Esophagus squamous epithelium (tissue), 5 donors: Measurements from ENCODE around the gene MLH1. TPM values are rescaled to one million over a fixed set of nuclear protein-coding genes. Genes with fewer than 3 reads are reported as not detected.

ENCODE experiments used
- DNase-seq: peaks from one replicate; lab custom pipeline; 2025; lab: John Stamatoyannopoulos, UW
- H3K27ac ChIP-seq, 4 donors: fragments of 200-600 bp; sonication (generic); one replicate each; pipeline ENCODE4 v1.5.1; 2016 to 2019; ENCODE audit warnings: mild to moderate bottlenecking in 1 of 4
- H3K27me3 ChIP-seq, 4 donors: fragments of 200-600 bp; sonication (generic); 1 replicate in 3 of 4; 2 replicates in 1 of 4; pipeline versions ENCODE4 v1.5.1 to v1.6.0; 2017 to 2021; ENCODE audit warnings: antibody characterized with exemption in 1 of 4
- H3K36me3 ChIP-seq, 3 donors: fragments of 200-600 bp; sonication (generic); one replicate each; pipeline ENCODE4 v1.5.1; 2016 to 2019
- H3K4me1 ChIP-seq, 3 donors: fragments of 200-600 bp; sonication (generic); one replicate each; pipeline ENCODE4 v1.5.1; 2017 to 2019
- H3K4me3 ChIP-seq, 4 donors: fragments of 200-600 bp; sonication (generic); 1 replicate in 3 of 4; 2 replicates in 1 of 4; pipeline ENCODE4 v1.5.1; 2016 to 2019; ENCODE audit warnings: mild to moderate bottlenecking in 2 of 4, moderate library complexity in 1 of 4
- H3K9me3 ChIP-seq, 3 donors: fragments of 200-600 bp; sonication (generic); one replicate each; pipeline ENCODE4 v1.5.1; 2016 to 2019
- CTCF ChIP-seq, 6 experiments: fragments of 450-650 bp in 4 of 6; fragments of 200-600 bp in 2 of 6; sonication (generic) in 2 of 6; IDR thresholded peaks; one replicate each; pipeline ENCODE4 v1.5.1; 2016 to 2019; ENCODE audit warnings: antibody characterized with exemption in 6 of 6, mild to moderate bottlenecking in 4 of 6, moderate library complexity in 4 of 6
- POLR2A ChIP-seq, 4 donors: fragments of 450-650 bp; IDR thresholded peaks; one replicate each; pipeline ENCODE4 v1.6.1; 2017; ENCODE audit warnings: antibody characterized with exemption in 4 of 4, mild to moderate bottlenecking in 4 of 4, moderate library complexity in 3 of 4
- WGBS, 2 donors: methylation state at CpG; one replicate each; pipeline ENCODE4 v1.1.5; 2018; 5-methylcytosine and 5-hydroxymethylcytosine counted together
- intact Hi-C: fragments of 100-400 bp; cut with DNase I; formaldehyde crosslinking; loops from one replicate; pipeline ENCODE4 v1.15.0; 2022
- total RNA-seq, 4 donors: library from RNA; depleted of rRNA; stranded (reverse); fragments of >200 nt; gene quantifications; one replicate each; pipeline ENCODE4 v1.1.0, GENCODE V29; 2016
- donor health status: DM: yes; HTN: yes; CAD: no.

MLH1 gene
- total RNA-seq, 4 donors from 2014 or later, result 15.7 to 33.4 (median 26.1) TPM

DNA sequence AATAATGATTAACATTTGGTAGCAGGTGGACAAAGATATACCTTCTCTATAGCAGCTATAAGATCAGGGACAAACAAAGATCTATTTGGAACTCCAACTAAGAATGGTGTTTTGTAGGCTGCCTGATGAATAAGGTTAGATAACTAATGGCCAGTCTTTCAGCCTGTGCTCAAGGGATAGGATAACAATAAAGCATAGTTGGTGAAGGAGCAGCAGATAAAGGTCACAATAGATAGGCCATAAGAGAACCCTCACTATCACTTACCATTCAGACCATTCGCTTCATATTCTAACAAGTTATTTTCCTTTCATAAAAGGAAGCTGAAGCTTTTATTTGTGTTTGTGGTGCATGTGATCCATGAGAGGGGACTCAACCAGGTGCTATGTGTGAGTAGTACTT is 20.2 kb upstream of the MLH1 start:
- Histone ChIP-seq H3K4me3 (no peak overlapping the region), H3K9me3 (no peaks in the 10 kb centered on the region), H3K4me1 (peaks cover 0 to 12% (median 0%) of the 10 kb centered on the region in 3 donors), H3K36me3 (no peaks in the 10 kb centered on the region), H3K27me3 (no peaks in the 10 kb centered on the region), H3K27ac (no peak overlapping the region)
- intact Hi-C loops, result no loop called here
- no peak for DNase-seq
- TF ChIP-seq POLR2A (IDR thresholded peaks at IDR 0.05) (no peak), CTCF (IDR thresholded peaks at IDR 0.05) (no peak)
- WGBS, 2 donors, result 86 to 94% methylated on average over 1 of the region's 1 CpG

GRCh38 chr3:36981006-36981405 is 12.3 kb upstream of the MLH1 start:
- Histone ChIP-seq H3K4me3 (no peak overlapping the region), H3K27me3 (no peaks in the 10 kb centered on the region), H3K27ac (no peak overlapping the region), H3K9me3 (peaks cover 0 to 6% (median 0%) of the 10 kb centered on the region in 3 donors), H3K4me1 (no peaks in the 10 kb centered on the region), H3K36me3 (peaks cover 0 to 46% (median 13%) of the 10 kb centered on the region in 3 donors)
- DNase-seq, result no peak
- TF ChIP-seq CTCF (IDR thresholded peaks at IDR 0.05) (no peak), POLR2A (IDR thresholded peaks at IDR 0.05) (no peak)
- intact Hi-C loops, result no loop called here
- 90 to 95% methylated on average over 4 of the region's 4 CpGs for WGBS, 2 donors

DNA sequence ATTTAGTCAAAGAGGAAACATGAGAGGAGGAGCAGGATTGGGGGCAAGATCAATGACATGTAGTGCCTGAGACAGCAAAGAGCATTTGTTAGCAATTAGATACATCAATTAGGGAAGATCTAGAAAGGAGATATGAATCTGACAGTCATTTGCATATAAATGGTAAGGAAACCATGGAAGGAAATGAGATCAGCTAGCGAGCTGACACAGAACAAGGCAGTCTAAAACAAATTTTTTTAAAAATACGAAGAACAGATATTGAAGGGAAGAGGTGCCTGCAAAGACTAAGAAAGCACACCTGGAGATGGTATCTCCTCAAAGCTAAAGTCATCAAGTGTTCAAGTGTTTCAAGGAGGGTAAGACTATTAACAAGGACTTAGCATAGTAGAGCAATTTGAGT is 5.0 kb upstream of the MLH1 start:
- Histone ChIP-seq H3K27me3 (no peaks in the 10 kb centered on the region), H3K36me3 (peaks cover 0 to 50% (median 6%) of the 10 kb centered on the region in 3 donors), H3K4me1 (peaks cover 13 to 52% (median 37%) of the 10 kb centered on the region in 3 donors), H3K9me3 (no peaks in the 10 kb centered on the region), H3K27ac (no peak overlapping the region), H3K4me3 (no peak overlapping the region)
- intact Hi-C loops, result no loop called here
- 32 to 77% methylated on average over 2 of the region's 2 CpGs for WGBS, 2 donors
- TF ChIP-seq POLR2A (IDR thresholded peaks at IDR 0.05) (no peak), CTCF (IDR thresholded peaks at IDR 0.05) (no peak)
- DNase-seq, result no peak

- Histone ChIP-seq H3K4me1 (peaks cover 14 to 54% (median 38%) of the 10 kb centered on the region in 3 donors), H3K4me3 (peak overlapping the region in 1 of 4 donors; percentile 31)
- no peak for TF ChIP-seq CTCF (IDR thresholded peaks at IDR 0.05)
Observed at GRCh38 chr3:36989005-36989404, 4.3 kb upstream of the MLH1 start.

DNA sequence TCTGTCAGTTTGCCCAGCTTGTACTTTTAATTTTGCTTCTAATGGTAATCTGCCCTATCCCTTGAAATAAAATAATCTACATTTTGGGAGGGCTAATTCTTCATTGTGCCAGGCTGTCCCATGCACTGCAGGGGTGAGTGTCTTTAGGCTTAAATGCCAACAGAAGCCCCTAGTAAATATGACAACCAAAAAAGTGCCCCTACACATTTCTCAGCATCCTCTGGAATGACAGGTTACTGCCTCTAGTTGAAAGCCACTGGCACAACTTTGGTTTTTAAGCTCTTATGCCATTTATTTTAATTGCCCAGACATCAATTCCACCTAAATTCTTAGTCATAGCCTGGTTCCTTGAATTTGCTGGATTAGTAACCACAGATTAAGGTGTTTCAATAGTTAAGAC is 3.8 kb upstream of the MLH1 start:
- Histone ChIP-seq H3K36me3 (peaks cover 0 to 38% (median 1%) of the 10 kb centered on the region in 3 donors), H3K27ac (no peak overlapping the region), H3K4me1 (peaks cover 19 to 60% (median 43%) of the 10 kb centered on the region in 3 donors), H3K27me3 (no peaks in the 10 kb centered on the region), H3K9me3 (no peaks in the 10 kb centered on the region), H3K4me3 (peak overlapping the region in 2 of 4 donors; percentile 2 to 31)
- intact Hi-C loops, result no loop called here
- DNase-seq, result no peak
- TF ChIP-seq CTCF (IDR thresholded peaks at IDR 0.05) (no peak), POLR2A (IDR thresholded peaks at IDR 0.05) (no peak)

More at GRCh38 chr3:36989005-36989404, 4.3 kb upstream of the MLH1 start:
- no peak for DNase-seq
- H3K36me3 ChIP-seq, result peaks cover 0 to 43% (median 6%) of the 10 kb centered on the region in 3 donors
- no peaks in the 10 kb centered on the region for H3K27me3 ChIP-seq
- H3K9me3 ChIP-seq, result no peaks in the 10 kb centered on the region
- no peak overlapping the region for H3K27ac ChIP-seq
- intact Hi-C loops, result no loop called here
- WGBS, 2 donors, result 67 to 76% methylated on average over 3 of the region's 3 CpGs
